ENCODE data around the gene GASK1A.
"Not testable (repeated sequence)": the region's sequence is repeated elsewhere in the genome, so short reads cannot be mapped to it uniquely, and the experiment has no call there.

Gene GASK1A

GRCh38 chr3:43034911-43035310 lies 55.8 kb downstream of the GASK1A start:
- no peak for DNase-seq

GRCh38 chr3:43035801-43036365 lies 56.8 kb downstream of the GASK1A start:
- no peak for DNase-seq

GRCh38 chr3:43036621-43037423 lies 57.7 kb downstream of the GASK1A start:
- DNase-seq, result no peak

- no peak for DNase-seq
Measured at GRCh38 chr3:43038010-43038409, 58.9 kb downstream of the GASK1A start.

- DNase-seq, result no peak
Measured at GRCh38 chr3:43041517-43041916, 62.4 kb downstream of the GASK1A start.

GRCh38 chr3:43043071-43043766 lies 64.1 kb downstream of the GASK1A start:
- DNase-seq, result no peak

- no peak for DNase-seq
Measured at GRCh38 chr3:43043793-43044192, 64.7 kb downstream of the GASK1A start.

GRCh38 chr3:43045079-43045478 lies 66.0 kb downstream of the GASK1A start:
- not testable (repeated sequence) for DNase-seq

GRCh38 chr3:43046583-43046982 lies 67.5 kb downstream of the GASK1A start:
- no peak for DNase-seq

GRCh38 chr3:43048470-43048869 lies 69.4 kb downstream of the GASK1A start:
- no peak for DNase-seq

GRCh38 chr3:43053291-43053690 lies 74.2 kb downstream of the GASK1A start:
- no peak for DNase-seq

GRCh38 chr3:43054754-43055153 lies 75.6 kb downstream of the GASK1A start:
- DNase-seq, result no peak

GRCh38 chr3:43055393-43055792 lies 76.3 kb downstream of the GASK1A start:
- no peak for DNase-seq

- DNase-seq, result no peak
Measured at GRCh38 chr3:43055806-43056770, 77.0 kb downstream of the GASK1A start.

- DNase-seq, result no peak
Measured at GRCh38 chr3:43059456-43059855, 80.3 kb downstream of the GASK1A start.

- DNase-seq, result no peak
Measured at GRCh38 chr3:43061101-43061895, 82.2 kb downstream of the GASK1A start.

GRCh38 chr3:43062040-43062563 lies 83.0 kb downstream of the GASK1A start:
- no peak for DNase-seq

GRCh38 chr3:43062564-43063040 lies 83.5 kb downstream of the GASK1A start:
- DNase-seq, result no peak

GRCh38 chr3:43063114-43063513 lies 84.0 kb downstream of the GASK1A start:
- no peak for DNase-seq

- DNase-seq, result not testable (repeated sequence)
Measured at GRCh38 chr3:43070670-43071069, 91.6 kb downstream of the GASK1A start.

- peak; percentile 47 for DNase-seq
Measured at GRCh38 chr3:43071313-43071893, 92.3 kb downstream of the GASK1A start.

Data from 8988T (cell line).